ENCODE data around the gene RASGRP1. TPM values are rescaled to one million over a fixed set of nuclear protein-coding genes. Genes with fewer than 3 reads are reported as not detected.
A peak's percentile ranks its signal among the peaks of the same experiment; 100 is the strongest.

The RASGRP1 gene
- total and polyA plus RNA-seq, 10 of the 15 experiments (the other 5 are each of a cell fraction or from before 2014, with no cell fraction given), result 5.6 to 234 (median 20.9) TPM

DNA sequence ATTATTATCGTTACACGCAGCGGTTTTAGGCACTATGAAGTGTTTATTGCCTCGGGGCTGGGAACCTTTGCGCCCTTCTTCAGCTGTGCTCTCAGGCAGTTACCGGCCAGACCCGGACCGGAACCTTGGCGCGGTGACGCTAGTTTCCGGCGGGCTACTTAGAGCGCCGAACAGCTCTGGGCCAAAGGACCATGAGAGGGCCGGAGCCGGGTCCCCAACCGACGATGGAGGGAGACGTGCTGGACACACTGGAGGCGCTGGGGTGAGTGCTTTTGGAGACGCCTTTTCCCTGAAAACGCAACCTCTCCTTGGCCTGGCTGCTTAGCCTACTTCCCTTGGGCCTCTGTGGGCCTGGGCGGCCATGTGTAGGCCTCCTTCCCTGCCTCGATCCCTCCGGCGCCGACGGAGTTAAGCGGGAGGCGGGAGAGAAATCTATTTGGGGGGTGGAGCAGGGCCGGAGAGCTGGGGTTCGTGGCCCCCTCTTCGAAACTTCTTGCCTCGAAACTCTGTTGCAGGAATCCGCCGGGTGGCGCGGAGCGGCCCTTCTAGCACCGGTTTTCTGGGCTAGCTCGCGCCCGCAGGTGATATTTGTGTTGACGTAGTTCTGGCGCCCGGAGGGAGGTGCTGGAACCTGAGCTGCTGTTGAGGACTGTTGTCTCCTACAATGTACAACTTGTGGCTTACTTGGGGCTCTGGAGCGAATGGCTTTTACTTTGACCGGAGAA is 110.5 kb downstream of the RASGRP1 start, which contains the start of gene FAM98B (continued):
- TF ChIP-seq SIX5 (IDR thresholded peaks at IDR 0.05; ENCODE audit: low read depth, low read length, severe bottlenecking), result peak; percentile 68
- no peak for TF ChIP-seq RAD51 (IDR thresholded peaks at IDR 0.05)
- TF ChIP-seq ZNF207 (IDR thresholded peaks at IDR 0.05; ENCODE audit: borderline replicate concordance), result peak; percentile 91; the same call in 1 of the 2 replicates
- TF ChIP-seq RBBP5 (conservative IDR thresholded peaks at IDR 0.05), result 0 out of 2 replicates have a peak, but pooled peaks have one; percentile 34
- no peak for TF ChIP-seq STAT1 (conservative IDR thresholded peaks at IDR 0.05)
- peak; percentile 95 for TF ChIP-seq RB1 (IDR thresholded peaks at IDR 0.05; ENCODE audit: borderline replicate concordance)
- TF ChIP-seq, protein P1, sequence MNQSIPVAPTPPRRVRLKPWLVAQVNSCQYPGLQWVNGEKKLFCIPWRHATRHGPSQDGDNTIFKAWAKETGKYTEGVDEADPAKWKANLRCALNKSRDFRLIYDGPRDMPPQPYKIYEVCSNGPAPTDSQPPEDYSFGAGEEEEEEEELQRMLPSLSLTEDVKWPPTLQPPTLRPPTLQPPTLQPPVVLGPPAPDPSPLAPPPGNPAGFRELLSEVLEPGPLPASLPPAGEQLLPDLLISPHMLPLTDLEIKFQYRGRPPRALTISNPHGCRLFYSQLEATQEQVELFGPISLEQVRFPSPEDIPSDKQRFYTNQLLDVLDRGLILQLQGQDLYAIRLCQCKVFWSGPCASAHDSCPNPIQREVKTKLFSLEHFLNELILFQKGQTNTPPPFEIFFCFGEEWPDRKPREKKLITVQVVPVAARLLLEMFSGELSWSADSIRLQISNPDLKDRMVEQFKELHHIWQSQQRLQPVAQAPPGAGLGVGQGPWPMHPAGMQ (IDR thresholded peaks at IDR 0.05; ENCODE audit: borderline replicate concordance), result no peak
- TF ChIP-seq SUPT20H (IDR thresholded peaks at IDR 0.05; ENCODE audit: borderline replicate concordance, control insufficient read depth, low read depth, low read length), result no peak
- peak; percentile 70 for TF ChIP-seq RUNX3 (IDR thresholded peaks at IDR 0.05; ENCODE audit: low read length)
- no peak; the same call in 1 of the 2 replicates for TF ChIP-seq SREBF2 (IDR thresholded peaks at IDR 0.05; ENCODE audit: low read length)
- TF ChIP-seq NFIC (IDR thresholded peaks at IDR 0.05; ENCODE audit: low read depth, low read length), result peak; percentile 43; the same call in 1 of the 2 replicates
- TF ChIP-seq FOXK2 (IDR thresholded peaks at IDR 0.05), result no peak
- peak; percentile 90 for TF ChIP-seq MXI1 (IDR thresholded peaks at IDR 0.05; ENCODE audit: low read depth, low read length)
- no peak for TF ChIP-seq NFYA (IDR thresholded peaks at IDR 0.05; ENCODE audit: borderline replicate concordance, low read depth, low read length)

Measured in GM12878 (cell line).